Measurements from ENCODE around the gene PHKA1.
"Not testable (repeated sequence)": the region's sequence is repeated elsewhere in the genome, so short reads cannot be mapped to it uniquely, and the experiment has no call there.

- not testable (repeated sequence) for TF ChIP-seq EP300 (conservative IDR thresholded peaks at IDR 0.05; ENCODE audit: poor library complexity, severe bottlenecking); TAF1 (IDR thresholded peaks at IDR 0.05; ENCODE audit: low read depth); RAD21 (conservative IDR thresholded peaks at IDR 0.05); EZH2 (IDR thresholded peaks at IDR 0.05; ENCODE audit: borderline replicate concordance, insufficient read depth, low read length, poor library complexity, severe bottlenecking); POLR2AphosphoS5 (IDR thresholded peaks at IDR 0.05)
- TF ChIP-seq, protein P1, sequence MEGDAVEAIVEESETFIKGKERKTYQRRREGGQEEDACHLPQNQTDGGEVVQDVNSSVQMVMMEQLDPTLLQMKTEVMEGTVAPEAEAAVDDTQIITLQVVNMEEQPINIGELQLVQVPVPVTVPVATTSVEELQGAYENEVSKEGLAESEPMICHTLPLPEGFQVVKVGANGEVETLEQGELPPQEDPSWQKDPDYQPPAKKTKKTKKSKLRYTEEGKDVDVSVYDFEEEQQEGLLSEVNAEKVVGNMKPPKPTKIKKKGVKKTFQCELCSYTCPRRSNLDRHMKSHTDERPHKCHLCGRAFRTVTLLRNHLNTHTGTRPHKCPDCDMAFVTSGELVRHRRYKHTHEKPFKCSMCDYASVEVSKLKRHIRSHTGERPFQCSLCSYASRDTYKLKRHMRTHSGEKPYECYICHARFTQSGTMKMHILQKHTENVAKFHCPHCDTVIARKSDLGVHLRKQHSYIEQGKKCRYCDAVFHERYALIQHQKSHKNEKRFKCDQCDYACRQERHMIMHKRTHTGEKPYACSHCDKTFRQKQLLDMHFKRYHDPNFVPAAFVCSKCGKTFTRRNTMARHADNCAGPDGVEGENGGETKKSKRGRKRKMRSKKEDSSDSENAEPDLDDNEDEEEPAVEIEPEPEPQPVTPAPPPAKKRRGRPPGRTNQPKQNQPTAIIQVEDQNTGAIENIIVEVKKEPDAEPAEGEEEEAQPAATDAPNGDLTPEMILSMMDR (IDR thresholded peaks at IDR 0.05; ENCODE audit: poor library complexity, severe bottlenecking) = not testable (repeated sequence)
- TF ChIP-seq, protein P2, sequence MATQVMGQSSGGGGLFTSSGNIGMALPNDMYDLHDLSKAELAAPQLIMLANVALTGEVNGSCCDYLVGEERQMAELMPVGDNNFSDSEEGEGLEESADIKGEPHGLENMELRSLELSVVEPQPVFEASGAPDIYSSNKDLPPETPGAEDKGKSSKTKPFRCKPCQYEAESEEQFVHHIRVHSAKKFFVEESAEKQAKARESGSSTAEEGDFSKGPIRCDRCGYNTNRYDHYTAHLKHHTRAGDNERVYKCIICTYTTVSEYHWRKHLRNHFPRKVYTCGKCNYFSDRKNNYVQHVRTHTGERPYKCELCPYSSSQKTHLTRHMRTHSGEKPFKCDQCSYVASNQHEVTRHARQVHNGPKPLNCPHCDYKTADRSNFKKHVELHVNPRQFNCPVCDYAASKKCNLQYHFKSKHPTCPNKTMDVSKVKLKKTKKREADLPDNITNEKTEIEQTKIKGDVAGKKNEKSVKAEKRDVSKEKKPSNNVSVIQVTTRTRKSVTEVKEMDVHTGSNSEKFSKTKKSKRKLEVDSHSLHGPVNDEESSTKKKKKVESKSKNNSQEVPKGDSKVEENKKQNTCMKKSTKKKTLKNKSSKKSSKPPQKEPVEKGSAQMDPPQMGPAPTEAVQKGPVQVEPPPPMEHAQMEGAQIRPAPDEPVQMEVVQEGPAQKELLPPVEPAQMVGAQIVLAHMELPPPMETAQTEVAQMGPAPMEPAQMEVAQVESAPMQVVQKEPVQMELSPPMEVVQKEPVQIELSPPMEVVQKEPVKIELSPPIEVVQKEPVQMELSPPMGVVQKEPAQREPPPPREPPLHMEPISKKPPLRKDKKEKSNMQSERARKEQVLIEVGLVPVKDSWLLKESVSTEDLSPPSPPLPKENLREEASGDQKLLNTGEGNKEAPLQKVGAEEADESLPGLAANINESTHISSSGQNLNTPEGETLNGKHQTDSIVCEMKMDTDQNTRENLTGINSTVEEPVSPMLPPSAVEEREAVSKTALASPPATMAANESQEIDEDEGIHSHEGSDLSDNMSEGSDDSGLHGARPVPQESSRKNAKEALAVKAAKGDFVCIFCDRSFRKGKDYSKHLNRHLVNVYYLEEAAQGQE (IDR thresholded peaks at IDR 0.05; ENCODE audit: borderline replicate concordance) = not testable (repeated sequence)
Observed at GRCh38 chrX:72748545-72748944, 34.4 kb upstream of the PHKA1 start.
